Panc1 (cell line): ENCODE results near the gene ZNF804B. TPM values are rescaled to one million over a fixed set of nuclear protein-coding genes. Genes with fewer than 3 reads are reported as not detected.

Source experiments
- ATAC-seq: fragments of 200-7000 bp; cut with Tn5 transposase; 2 replicates; pipeline ENCODE4 v1.9.1; 2020; ENCODE audit warnings: mild to moderate bottlenecking, moderate library complexity
- BruUV-seq: library from RNA; stranded (reverse); fragments of 400-500 nt; replicated peaks from 2 replicates; lab custom pipeline; 2021; lab: Mats Ljungman, UMichigan
- CTCF ChIA-PET: fragments of 300-600 bp; sonication (Branson Sonifier 250); formaldehyde crosslinking; loops from one replicate; lab custom pipeline; 2022; ENCODE audit warnings: antibody characterized with exemption; lab: Charles Lee
- POLR2A ChIA-PET: fragments of 300-600 bp; sonication (Branson Sonifier 250); formaldehyde crosslinking; loops from one replicate; lab custom pipeline; 2022; ENCODE audit warnings: antibody characterized with exemption; lab: Charles Lee
- DNase-seq: peaks from one replicate; pipeline ENCODE4 v3.0.0-alpha.2; 2010; ENCODE audit warnings: low read depth, low spot score
- H3K27ac ChIP-seq: 2 replicates; pipeline ENCODE4 v1.5.1; 2011; ENCODE audit warnings: mild to moderate bottlenecking, low read length, inconsistent platforms
- H3K27me3 ChIP-seq: fragments of 200-500 bp; sonication (Bioruptor generic); 2 replicates; pipeline ENCODE4 v1.6.0; 2014; ENCODE audit warnings: low read length, inconsistent platforms; ENCODE audit not compliant: control insufficient read depth, insufficient read depth
- H3K36me3 ChIP-seq: fragments of 200-500 bp; sonication (Bioruptor generic); 2 replicates; pipeline ENCODE4 v1.5.1; 2014; ENCODE audit warnings: inconsistent platforms, mild to moderate bottlenecking, low read length, moderate library complexity; ENCODE audit not compliant: control insufficient read depth, insufficient read depth
- H3K4me1 ChIP-seq: 2 replicates; pipeline ENCODE4 v1.5.1; 2011; ENCODE audit warnings: inconsistent platforms, mild to moderate bottlenecking, low read length, moderate library complexity; ENCODE audit not compliant: control insufficient read depth, insufficient read depth
- H3K4me3 ChIP-seq, 2 experiments: 2 replicates each; pipeline ENCODE4 v1.5.1; 2011 to 2012; ENCODE audit warnings: low read depth in 2 of 2, low read length in 2 of 2, mild to moderate bottlenecking in 2 of 2, inconsistent platforms in 1 of 2, moderate library complexity in 1 of 2
- H3K9me3 ChIP-seq: fragments of 200-500 bp; sonication (Bioruptor generic); 2 replicates; pipeline ENCODE4 v1.5.1; 2014; ENCODE audit warnings: low read depth, mild to moderate bottlenecking, inconsistent platforms, low read length, moderate library complexity; ENCODE audit not compliant: control insufficient read depth, insufficient read depth
- POLR2AphosphoS5 ChIP-seq: IDR thresholded peaks from 2 replicates; pipeline ENCODE4 v1.6.1; 2012; ENCODE audit warnings: mild to moderate bottlenecking, low read depth, low read length, moderate library complexity
- SIN3A ChIP-seq: IDR thresholded peaks from 2 replicates; pipeline ENCODE4 v1.6.1; 2012; ENCODE audit warnings: low read depth, mild to moderate bottlenecking, low read length, moderate library complexity, borderline replicate concordance; ENCODE audit not compliant: insufficient read depth
- TCF7L2 ChIP-seq: IDR thresholded peaks from 2 replicates; pipeline ENCODE4 v1.6.1; 2011; ENCODE audit warnings: mild to moderate bottlenecking, low read depth, low read length, inconsistent platforms
- in situ Hi-C: cut with HindIII; loops from 2 replicates; pipeline ENCODE4 v1.10.0; 2016; ENCODE audit warnings: low sequenced_read_pairs, low pct_unique_long_range_greater_than_20kb
- intact Hi-C: fragments of 100-400 bp; cut with micrococcal nuclease; formaldehyde crosslinking; loops from one replicate; pipeline ENCODE4 v1.10.0; 2022; ENCODE audit not compliant: unreplicated experiment
- total RNA-seq: library from RNA; stranded (reverse); gene quantifications from one replicate; pipeline ENCODE4 v1.2.1, GENCODE V29; 2021; ENCODE audit not compliant: unreplicated experiment
- TF ChIP-seq, protein P1 (sequence below), 2 experiments: IDR thresholded peaks; 2 replicates each; pipeline ENCODE4 v1.6.1; 2011 to 2012; ENCODE audit warnings: low read depth in 2 of 2, control low read depth in 1 of 2, low read length in 1 of 2, mild to moderate bottlenecking in 1 of 2, moderate library complexity in 1 of 2; ENCODE audit not compliant: insufficient read depth in 1 of 2
- TF ChIP-seq, protein P2 (sequence below): fragments of 450-650 bp; IDR thresholded peaks from 2 replicates; pipeline ENCODE4 v1.5.1; 2017; ENCODE audit warnings: mild to moderate bottlenecking

Gene ZNF804B
- total RNA-seq, 1 experiment from 2014 or later = not detected

DNA sequence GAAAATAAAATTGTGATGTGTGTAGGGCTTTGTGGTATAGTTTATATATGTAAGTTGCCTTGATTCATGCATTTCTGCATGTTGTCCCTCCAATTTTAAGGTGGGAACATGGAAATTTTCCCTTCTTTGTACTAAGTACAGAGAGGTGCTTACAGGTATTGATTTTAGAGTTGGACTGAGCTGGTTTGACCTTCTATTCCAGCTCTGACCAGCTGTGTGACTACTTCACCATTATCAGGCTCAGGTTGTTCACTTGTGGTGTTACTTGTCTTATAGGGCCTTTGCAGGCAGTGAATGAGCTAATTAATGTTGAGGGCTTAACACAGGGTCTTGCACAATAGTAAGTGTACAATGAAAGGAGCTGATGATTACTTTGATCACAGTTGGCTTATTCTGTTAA, 16.3 kb downstream of the ZNF804B start:
- intact Hi-C loops (no loop called here), in situ Hi-C loops (no loop called here)
- no peak for TF ChIP-seq SIN3A
- no peak for TF ChIP-seq POLR2AphosphoS5
- TF ChIP-seq, protein P1, sequence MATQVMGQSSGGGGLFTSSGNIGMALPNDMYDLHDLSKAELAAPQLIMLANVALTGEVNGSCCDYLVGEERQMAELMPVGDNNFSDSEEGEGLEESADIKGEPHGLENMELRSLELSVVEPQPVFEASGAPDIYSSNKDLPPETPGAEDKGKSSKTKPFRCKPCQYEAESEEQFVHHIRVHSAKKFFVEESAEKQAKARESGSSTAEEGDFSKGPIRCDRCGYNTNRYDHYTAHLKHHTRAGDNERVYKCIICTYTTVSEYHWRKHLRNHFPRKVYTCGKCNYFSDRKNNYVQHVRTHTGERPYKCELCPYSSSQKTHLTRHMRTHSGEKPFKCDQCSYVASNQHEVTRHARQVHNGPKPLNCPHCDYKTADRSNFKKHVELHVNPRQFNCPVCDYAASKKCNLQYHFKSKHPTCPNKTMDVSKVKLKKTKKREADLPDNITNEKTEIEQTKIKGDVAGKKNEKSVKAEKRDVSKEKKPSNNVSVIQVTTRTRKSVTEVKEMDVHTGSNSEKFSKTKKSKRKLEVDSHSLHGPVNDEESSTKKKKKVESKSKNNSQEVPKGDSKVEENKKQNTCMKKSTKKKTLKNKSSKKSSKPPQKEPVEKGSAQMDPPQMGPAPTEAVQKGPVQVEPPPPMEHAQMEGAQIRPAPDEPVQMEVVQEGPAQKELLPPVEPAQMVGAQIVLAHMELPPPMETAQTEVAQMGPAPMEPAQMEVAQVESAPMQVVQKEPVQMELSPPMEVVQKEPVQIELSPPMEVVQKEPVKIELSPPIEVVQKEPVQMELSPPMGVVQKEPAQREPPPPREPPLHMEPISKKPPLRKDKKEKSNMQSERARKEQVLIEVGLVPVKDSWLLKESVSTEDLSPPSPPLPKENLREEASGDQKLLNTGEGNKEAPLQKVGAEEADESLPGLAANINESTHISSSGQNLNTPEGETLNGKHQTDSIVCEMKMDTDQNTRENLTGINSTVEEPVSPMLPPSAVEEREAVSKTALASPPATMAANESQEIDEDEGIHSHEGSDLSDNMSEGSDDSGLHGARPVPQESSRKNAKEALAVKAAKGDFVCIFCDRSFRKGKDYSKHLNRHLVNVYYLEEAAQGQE (IDR thresholded peaks at IDR 0.05; ENCODE audit: insufficient read depth in 1 of 2, low read depth in 2 of 2, low read length in 1 of 2) = no peak
- no peak for TF ChIP-seq TCF7L2
- TF ChIP-seq, protein P2, sequence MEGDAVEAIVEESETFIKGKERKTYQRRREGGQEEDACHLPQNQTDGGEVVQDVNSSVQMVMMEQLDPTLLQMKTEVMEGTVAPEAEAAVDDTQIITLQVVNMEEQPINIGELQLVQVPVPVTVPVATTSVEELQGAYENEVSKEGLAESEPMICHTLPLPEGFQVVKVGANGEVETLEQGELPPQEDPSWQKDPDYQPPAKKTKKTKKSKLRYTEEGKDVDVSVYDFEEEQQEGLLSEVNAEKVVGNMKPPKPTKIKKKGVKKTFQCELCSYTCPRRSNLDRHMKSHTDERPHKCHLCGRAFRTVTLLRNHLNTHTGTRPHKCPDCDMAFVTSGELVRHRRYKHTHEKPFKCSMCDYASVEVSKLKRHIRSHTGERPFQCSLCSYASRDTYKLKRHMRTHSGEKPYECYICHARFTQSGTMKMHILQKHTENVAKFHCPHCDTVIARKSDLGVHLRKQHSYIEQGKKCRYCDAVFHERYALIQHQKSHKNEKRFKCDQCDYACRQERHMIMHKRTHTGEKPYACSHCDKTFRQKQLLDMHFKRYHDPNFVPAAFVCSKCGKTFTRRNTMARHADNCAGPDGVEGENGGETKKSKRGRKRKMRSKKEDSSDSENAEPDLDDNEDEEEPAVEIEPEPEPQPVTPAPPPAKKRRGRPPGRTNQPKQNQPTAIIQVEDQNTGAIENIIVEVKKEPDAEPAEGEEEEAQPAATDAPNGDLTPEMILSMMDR = no peak
- H3K4me1 ChIP-seq = no peaks in the 10 kb centered on the region
- POLR2A ChIA-PET = no interaction called here
- H3K9me3 ChIP-seq = no peaks in the 10 kb centered on the region
- DNase-seq (no peak), ATAC-seq (no peak)
- no TSS peak for BruUV-seq
- H3K36me3 ChIP-seq = no peaks in the 10 kb centered on the region
- no peak overlapping the region for H3K27ac ChIP-seq
- no peaks in the 10 kb centered on the region for H3K27me3 ChIP-seq
- CTCF ChIA-PET = no interaction called here
- no peak overlapping the region for H3K4me3 ChIP-seq

GRCh38 chr7:88787777-88788176, 28.3 kb downstream of the ZNF804B start:
- ChIA-PET POLR2A (no interaction called here), CTCF (no interaction called here)
- Histone ChIP-seq H3K9me3 (no peaks in the 10 kb centered on the region), H3K27ac (no peak overlapping the region), H3K27me3 (no peaks in the 10 kb centered on the region), H3K4me3 (no peak overlapping the region), H3K36me3 (no peaks in the 10 kb centered on the region), H3K4me1 (no peaks in the 10 kb centered on the region)
- ATAC-seq = no peak
- TF ChIP-seq SIN3A (no peak), POLR2AphosphoS5 (no peak), TCF7L2 (no peak)
- TF ChIP-seq, protein P1 (IDR thresholded peaks at IDR 0.05; ENCODE audit: insufficient read depth in 1 of 2, low read depth in 2 of 2, low read length in 1 of 2) = no peak
- TF ChIP-seq, protein P2 = no peak
- DNase-seq = no peak
- in situ Hi-C loops = no loop called here
- intact Hi-C loops = no loop called here
- no TSS peak for BruUV-seq
